ENCODE data around the gene CRAMP1.

GRCh38 chr16:1639860-1640259, 27.7 kb downstream of the CRAMP1 start:
- no peak for TF ChIP-seq CTCF (IDR thresholded peaks at IDR 0.05)
- no peak for TF ChIP-seq EP300 (IDR thresholded peaks at IDR 0.05)
- TF ChIP-seq POLR2AphosphoS5 (IDR thresholded peaks at IDR 0.05) = no peak
